Stimulated activated CD4-positive, alpha-beta T cell treated with anti-CD3 and anti-CD28 coated beads, Interleukin-4, amount 100 ng/mL, for 24 hours (primary cell): ENCODE measurements around the gene GAGE12E.
"Not testable (repeated sequence)": the region's sequence is repeated elsewhere in the genome, so short reads cannot be mapped to it uniquely, and the experiment has no call there.

Source experiments
- DNase-seq: peaks from one replicate; pipeline ENCODE4 v3.0.0-alpha.2; 2020

Gene GAGE12E, protein sequence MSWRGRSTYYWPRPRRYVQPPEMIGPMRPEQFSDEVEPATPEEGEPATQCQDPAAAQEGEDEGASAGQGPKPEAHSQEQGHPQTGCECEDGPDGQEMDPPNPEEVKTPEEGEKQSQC

DNA sequence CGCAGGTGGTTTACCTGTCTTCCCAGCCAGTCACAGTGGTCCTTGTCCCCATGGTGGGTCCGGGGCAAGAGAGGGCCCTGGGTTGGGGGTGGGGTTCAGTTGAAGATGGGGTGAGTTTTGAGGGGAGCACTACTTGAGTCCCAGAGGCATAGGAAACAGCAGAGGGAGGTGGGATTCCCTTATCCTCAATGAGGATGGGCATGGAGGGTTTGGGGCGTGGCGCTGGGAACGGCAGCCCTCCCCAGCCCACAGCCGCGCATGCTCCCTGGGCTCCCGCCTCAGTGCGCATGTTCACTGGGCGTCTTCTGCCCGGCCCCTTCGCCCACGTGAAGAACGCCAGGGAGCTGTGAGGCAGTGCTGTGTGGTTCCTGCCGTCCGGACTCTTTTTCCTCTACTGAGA lies at the start of gene GAGE12E:
GAGE12E (plus strand) TSS at position 301 of the 400 bp plus-strand sequence. CDS start 1,155 bp downstream, outside the sequence.
- not testable (repeated sequence) for DNase-seq

DNA sequence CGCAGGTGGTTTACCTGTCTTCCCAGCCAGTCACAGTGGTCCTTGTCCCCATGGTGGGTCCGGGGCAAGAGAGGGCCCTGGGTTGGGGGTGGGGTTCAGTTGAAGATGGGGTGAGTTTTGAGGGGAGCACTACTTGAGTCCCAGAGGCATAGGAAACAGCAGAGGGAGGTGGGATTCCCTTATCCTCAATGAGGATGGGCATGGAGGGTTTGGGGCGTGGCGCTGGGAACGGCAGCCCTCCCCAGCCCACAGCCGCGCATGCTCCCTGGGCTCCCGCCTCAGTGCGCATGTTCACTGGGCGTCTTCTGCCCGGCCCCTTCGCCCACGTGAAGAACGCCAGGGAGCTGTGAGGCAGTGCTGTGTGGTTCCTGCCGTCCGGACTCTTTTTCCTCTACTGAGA lies 19.2 kb upstream of the GAGE12E start, which contains the start of gene GAGE12C:
GAGE12C (plus strand) TSS at position 301 of the 400 bp plus-strand sequence. CDS start 1,155 bp downstream, outside the sequence.
- not testable (repeated sequence) for DNase-seq

DNA sequence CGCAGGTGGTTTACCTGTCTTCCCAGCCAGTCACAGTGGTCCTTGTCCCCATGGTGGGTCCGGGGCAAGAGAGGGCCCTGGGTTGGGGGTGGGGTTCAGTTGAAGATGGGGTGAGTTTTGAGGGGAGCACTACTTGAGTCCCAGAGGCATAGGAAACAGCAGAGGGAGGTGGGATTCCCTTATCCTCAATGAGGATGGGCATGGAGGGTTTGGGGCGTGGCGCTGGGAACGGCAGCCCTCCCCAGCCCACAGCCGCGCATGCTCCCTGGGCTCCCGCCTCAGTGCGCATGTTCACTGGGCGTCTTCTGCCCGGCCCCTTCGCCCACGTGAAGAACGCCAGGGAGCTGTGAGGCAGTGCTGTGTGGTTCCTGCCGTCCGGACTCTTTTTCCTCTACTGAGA lies 9.7 kb upstream of the GAGE12E start, which contains the start of gene GAGE12D:
GAGE12D (plus strand) TSS at position 301 of the 400 bp plus-strand sequence. CDS start 1,155 bp downstream, outside the sequence.
- not testable (repeated sequence) for DNase-seq

DNA sequence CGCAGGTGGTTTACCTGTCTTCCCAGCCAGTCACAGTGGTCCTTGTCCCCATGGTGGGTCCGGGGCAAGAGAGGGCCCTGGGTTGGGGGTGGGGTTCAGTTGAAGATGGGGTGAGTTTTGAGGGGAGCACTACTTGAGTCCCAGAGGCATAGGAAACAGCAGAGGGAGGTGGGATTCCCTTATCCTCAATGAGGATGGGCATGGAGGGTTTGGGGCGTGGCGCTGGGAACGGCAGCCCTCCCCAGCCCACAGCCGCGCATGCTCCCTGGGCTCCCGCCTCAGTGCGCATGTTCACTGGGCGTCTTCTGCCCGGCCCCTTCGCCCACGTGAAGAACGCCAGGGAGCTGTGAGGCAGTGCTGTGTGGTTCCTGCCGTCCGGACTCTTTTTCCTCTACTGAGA lies 9.5 kb downstream of the GAGE12E start, which contains the start of gene GAGE12F:
GAGE12F (plus strand) TSS at position 301 of the 400 bp plus-strand sequence. CDS start 1,155 bp downstream, outside the sequence.
- DNase-seq, result not testable (repeated sequence)

DNA sequence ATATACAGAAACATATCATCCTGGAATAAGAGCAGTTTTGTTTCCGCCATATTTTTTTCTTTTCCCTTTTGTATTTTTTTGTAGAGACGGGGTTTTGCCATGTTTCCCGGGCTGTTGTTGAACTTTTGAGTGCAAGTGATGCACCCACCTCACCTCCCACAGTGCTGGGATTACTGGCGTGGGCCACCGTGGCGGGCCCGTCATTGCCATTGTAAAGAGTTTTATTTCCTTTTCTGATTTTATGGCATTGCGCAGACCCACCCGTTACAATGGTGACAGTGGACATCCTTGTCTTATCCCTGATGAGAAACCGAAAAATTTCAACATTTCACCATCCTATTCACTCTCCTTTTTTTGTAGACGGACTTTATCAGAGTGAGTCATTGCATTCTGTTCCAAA lies 17.6 kb downstream of the GAGE12E start:
- DNase-seq, result not testable (repeated sequence)

DNA sequence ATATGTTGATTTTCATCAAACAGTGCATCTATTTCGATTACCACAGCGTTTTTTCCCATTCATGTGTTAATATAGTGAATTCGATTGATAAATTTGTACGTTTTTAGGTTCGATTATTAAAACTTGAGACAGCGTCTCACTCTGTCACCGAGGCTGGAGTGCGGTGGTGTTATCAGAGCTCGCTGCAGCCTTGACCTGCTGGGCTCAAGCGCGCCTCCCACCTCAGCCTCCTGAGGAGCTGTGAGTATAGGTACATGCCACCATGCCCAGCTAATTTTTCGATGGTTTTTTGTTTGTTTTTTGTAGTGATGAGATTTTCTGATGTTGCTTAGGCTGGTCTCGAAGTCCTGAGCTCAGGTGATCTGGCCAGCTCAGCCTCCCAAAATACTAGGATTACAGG lies 18.1 kb downstream of the GAGE12E start:
- DNase-seq, result not testable (repeated sequence)

DNA sequence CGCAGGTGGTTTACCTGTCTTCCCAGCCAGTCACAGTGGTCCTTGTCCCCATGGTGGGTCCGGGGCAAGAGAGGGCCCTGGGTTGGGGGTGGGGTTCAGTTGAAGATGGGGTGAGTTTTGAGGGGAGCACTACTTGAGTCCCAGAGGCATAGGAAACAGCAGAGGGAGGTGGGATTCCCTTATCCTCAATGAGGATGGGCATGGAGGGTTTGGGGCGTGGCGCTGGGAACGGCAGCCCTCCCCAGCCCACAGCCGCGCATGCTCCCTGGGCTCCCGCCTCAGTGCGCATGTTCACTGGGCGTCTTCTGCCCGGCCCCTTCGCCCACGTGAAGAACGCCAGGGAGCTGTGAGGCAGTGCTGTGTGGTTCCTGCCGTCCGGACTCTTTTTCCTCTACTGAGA lies 19.0 kb downstream of the GAGE12E start, which contains the start of gene GAGE12G:
GAGE12G (plus strand) TSS at position 301 of the 400 bp plus-strand sequence. CDS start 1,155 bp downstream, outside the sequence.
- not testable (repeated sequence) for DNase-seq

DNA sequence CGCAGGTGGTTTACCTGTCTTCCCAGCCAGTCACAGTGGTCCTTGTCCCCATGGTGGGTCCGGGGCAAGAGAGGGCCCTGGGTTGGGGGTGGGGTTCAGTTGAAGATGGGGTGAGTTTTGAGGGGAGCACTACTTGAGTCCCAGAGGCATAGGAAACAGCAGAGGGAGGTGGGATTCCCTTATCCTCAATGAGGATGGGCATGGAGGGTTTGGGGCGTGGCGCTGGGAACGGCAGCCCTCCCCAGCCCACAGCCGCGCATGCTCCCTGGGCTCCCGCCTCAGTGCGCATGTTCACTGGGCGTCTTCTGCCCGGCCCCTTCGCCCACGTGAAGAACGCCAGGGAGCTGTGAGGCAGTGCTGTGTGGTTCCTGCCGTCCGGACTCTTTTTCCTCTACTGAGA lies 28.6 kb downstream of the GAGE12E start, which contains the start of gene GAGE12H:
GAGE12H (plus strand) TSS at position 301 of the 400 bp plus-strand sequence. CDS start 1,155 bp downstream, outside the sequence.
- DNase-seq, result not testable (repeated sequence)

DNA sequence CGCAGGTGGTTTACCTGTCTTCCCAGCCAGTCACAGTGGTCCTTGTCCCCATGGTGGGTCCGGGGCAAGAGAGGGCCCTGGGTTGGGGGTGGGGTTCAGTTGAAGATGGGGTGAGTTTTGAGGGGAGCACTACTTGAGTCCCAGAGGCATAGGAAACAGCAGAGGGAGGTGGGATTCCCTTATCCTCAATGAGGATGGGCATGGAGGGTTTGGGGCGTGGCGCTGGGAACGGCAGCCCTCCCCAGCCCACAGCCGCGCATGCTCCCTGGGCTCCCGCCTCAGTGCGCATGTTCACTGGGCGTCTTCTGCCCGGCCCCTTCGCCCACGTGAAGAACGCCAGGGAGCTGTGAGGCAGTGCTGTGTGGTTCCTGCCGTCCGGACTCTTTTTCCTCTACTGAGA lies 38.1 kb downstream of the GAGE12E start, which contains the start of gene GAGE2A:
GAGE2A (plus strand) TSS at position 301 of the 400 bp plus-strand sequence. CDS start 1,155 bp downstream, outside the sequence.
- DNase-seq, result not testable (repeated sequence)

DNA sequence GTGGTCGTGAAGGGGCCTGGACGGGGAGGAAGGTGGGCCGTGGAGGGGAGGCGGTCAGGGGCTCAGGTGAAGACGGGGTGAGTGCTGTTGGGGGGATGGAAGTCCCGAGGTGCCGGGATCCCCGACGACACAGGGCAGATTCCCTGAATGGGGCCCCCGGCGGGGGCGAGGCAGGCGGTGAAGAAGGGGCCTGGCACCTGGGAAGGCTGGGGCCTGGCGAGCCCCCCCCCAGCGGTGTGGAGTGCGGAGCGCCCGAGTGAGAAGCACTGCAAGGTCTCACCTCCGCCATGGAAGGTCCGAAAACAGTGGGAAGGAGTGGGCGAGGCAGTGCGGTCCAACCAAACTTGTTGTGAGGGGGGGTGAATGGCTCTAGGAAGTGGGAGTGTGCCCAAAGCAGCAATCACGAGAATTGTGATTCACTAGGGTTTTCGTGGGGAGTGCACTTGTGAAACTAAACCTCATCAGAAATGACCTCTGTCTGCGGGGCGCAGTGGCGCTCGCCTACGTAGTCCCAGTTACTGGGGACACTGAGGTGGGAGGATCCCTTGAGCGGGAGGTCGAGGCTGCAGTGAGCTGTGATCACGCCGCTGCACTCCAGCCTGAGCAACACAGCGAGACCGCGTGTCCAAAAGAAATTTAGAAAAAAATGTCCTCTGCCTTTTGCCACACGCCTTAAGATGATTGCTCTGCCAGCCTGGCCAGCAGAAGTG lies 38.8 kb downstream of the GAGE12E start:
- DNase-seq, result peak; percentile 5

DNA sequence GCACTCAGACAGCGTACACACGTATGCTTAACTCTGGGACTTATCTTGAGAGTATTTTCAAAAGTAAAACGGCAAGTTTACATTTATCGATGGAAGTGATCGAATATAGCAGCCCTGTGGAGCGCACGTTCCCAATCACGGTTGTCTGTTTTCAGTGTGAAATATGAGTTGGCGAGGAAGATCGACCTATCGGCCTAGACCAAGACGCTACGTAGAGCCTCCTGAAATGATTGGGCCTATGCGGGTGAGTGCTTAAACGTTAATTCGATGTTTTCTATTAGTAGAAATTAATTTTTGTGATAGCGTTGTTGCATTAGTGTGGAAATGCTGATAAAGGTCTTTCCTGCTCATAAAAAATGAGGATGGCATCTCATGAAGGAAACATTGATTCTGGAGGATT lies 39.4 kb downstream of the GAGE12E start:
- not testable (repeated sequence) for DNase-seq

DNA sequence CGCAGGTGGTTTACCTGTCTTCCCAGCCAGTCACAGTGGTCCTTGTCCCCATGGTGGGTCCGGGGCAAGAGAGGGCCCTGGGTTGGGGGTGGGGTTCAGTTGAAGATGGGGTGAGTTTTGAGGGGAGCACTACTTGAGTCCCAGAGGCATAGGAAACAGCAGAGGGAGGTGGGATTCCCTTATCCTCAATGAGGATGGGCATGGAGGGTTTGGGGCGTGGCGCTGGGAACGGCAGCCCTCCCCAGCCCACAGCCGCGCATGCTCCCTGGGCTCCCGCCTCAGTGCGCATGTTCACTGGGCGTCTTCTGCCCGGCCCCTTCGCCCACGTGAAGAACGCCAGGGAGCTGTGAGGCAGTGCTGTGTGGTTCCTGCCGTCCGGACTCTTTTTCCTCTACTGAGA lies 47.6 kb downstream of the GAGE12E start, which contains the start of gene GAGE1:
GAGE1 (plus strand) TSS at position 301 of the 400 bp plus-strand sequence. CDS start 1,155 bp downstream, outside the sequence.
- DNase-seq, result not testable (repeated sequence)
